Neural cell (in vitro differentiated cells): ENCODE data around the gene FADS1. TPM values are rescaled to one million over a fixed set of nuclear protein-coding genes. Genes with fewer than 3 reads are reported as not detected.
A peak's percentile ranks its signal among the peaks of the same experiment; 100 is the strongest.

Source experiments
- H2AFZ ChIP-seq: fragments of 200-600, 300-800 bp; sonication (generic), shearing (Covaris generic); 2 replicates; pipeline ENCODE4 v1.6.0; 2014; ENCODE audit warnings: low read depth, mild to moderate bottlenecking, antibody characterized with exemption, low read length, moderate library complexity
- H3F3A ChIP-seq: fragments of 200-600 bp; shearing (Covaris generic); 2 replicates; pipeline ENCODE4 v1.6.1; 2016; ENCODE audit warnings: mild to moderate bottlenecking, moderate library complexity, mixed read lengths, antibody characterized with exemption, low read length; ENCODE audit not compliant: insufficient read depth, poor library complexity, severe bottlenecking
- H3K27ac ChIP-seq: fragments of 200-600, 300-800 bp; sonication (generic), shearing (Covaris generic); 2 replicates; pipeline ENCODE4 v1.5.1; 2014; ENCODE audit warnings: mild to moderate bottlenecking, low read length, moderate library complexity
- H3K27me3 ChIP-seq: fragments of 300-800, 200-600 bp; sonication (generic), shearing (Covaris generic); 2 replicates; pipeline ENCODE4 v1.6.0; 2014; ENCODE audit warnings: mild to moderate bottlenecking, low read depth, low read length, moderate library complexity; ENCODE audit not compliant: insufficient read depth
- H3K36me3 ChIP-seq: fragments of 300-800, 200-600 bp; sonication (generic), shearing (Covaris generic); 2 replicates; pipeline ENCODE4 v1.5.1; 2014; ENCODE audit warnings: mild to moderate bottlenecking, antibody characterized with exemption, low read length, moderate library complexity; ENCODE audit not compliant: insufficient read depth
- H3K4me2 ChIP-seq: fragments of 300-800, 200-600 bp; sonication (generic), shearing (Covaris generic); 2 replicates; pipeline ENCODE4 v1.6.0; 2014; ENCODE audit warnings: mild to moderate bottlenecking, low read length
- H3K4me3 ChIP-seq: fragments of 300-800, 200-600 bp; sonication (generic), shearing (Covaris generic); 2 replicates; pipeline ENCODE4 v1.5.1; 2014; ENCODE audit warnings: mild to moderate bottlenecking, low read length, moderate library complexity
- H3K79me2 ChIP-seq: fragments of 200-600 bp; shearing (Covaris generic); replicated peaks from 2 replicates; pipeline ENCODE4 v1.6.0; 2014; ENCODE audit warnings: mild to moderate bottlenecking, low read length, moderate library complexity; ENCODE audit not compliant: insufficient read depth
- H3K9ac ChIP-seq: fragments of 300-800, 200-600 bp; sonication (generic), shearing (Covaris generic); 2 replicates; pipeline ENCODE4 v1.6.1; 2016; ENCODE audit warnings: mild to moderate bottlenecking, low read length, mixed read lengths
- H3K9me2 ChIP-seq: fragments of 200-600 bp; shearing (Covaris generic); 2 replicates; pipeline ENCODE4 v1.6.1; 2016; ENCODE audit warnings: mild to moderate bottlenecking, low read length, mixed read lengths; ENCODE audit not compliant: insufficient read depth
- H3K9me3 ChIP-seq: fragments of 200-600, 300-800 bp; sonication (generic), shearing (Covaris generic); 2 replicates; pipeline ENCODE4 v1.6.1; 2016; ENCODE audit warnings: mild to moderate bottlenecking, mixed run types, low read length, moderate library complexity, mixed read lengths
- H4K20me1 ChIP-seq: fragments of 200-600 bp; shearing (Covaris generic); 2 replicates; pipeline ENCODE4 v1.6.1; 2016; ENCODE audit warnings: mild to moderate bottlenecking, mixed run types; ENCODE audit not compliant: insufficient read depth
- EP300 ChIP-seq: fragments of 450-650 bp; conservative IDR thresholded peaks from 2 replicates; pipeline ENCODE4 v1.6.1; 2014; ENCODE audit warnings: antibody characterized with exemption, mild to moderate bottlenecking, moderate library complexity; ENCODE audit not compliant: poor library complexity, severe bottlenecking
- EZH2 ChIP-seq: fragments of 200-600, 300-800 bp; shearing (Covaris generic), sonication (generic); IDR thresholded peaks from 2 replicates; pipeline ENCODE4 v1.6.1; 2014; ENCODE audit warnings: antibody characterized with exemption, low read length, borderline replicate concordance, mild to moderate bottlenecking; ENCODE audit not compliant: insufficient read depth, poor library complexity, severe bottlenecking
- MXI1 ChIP-seq: fragments of 450-650 bp; conservative IDR thresholded peaks from 2 replicates; pipeline ENCODE4 v1.6.1; 2014; ENCODE audit warnings: antibody characterized with exemption, mild to moderate bottlenecking; ENCODE audit not compliant: poor library complexity, severe bottlenecking
- POLR2AphosphoS5 ChIP-seq: IDR thresholded peaks from 2 replicates; pipeline ENCODE4 v1.6.1; 2012
- RAD21 ChIP-seq: fragments of 450-650 bp; conservative IDR thresholded peaks from 2 replicates; pipeline ENCODE4 v1.6.1; 2014; ENCODE audit warnings: antibody characterized with exemption, mild to moderate bottlenecking, moderate library complexity
- REST ChIP-seq: IDR thresholded peaks from 2 replicates; pipeline ENCODE4 v1.6.1; 2012; ENCODE audit warnings: borderline replicate concordance
- SMC3 ChIP-seq: fragments of 450-650 bp; conservative IDR thresholded peaks from 2 replicates; pipeline ENCODE4 v1.6.1; 2014; ENCODE audit warnings: antibody characterized with exemption, mild to moderate bottlenecking, moderate library complexity; ENCODE audit not compliant: poor library complexity
- TAF1 ChIP-seq: IDR thresholded peaks from 2 replicates; pipeline ENCODE4 v1.6.1; 2012; ENCODE audit warnings: low read depth
- polyA plus RNA-seq: library from polyadenylated mRNA; depleted of rRNA; stranded (reverse); fragments of >200 nt; gene quantifications from 2 replicates; pipeline ENCODE4 v1.2.3, GENCODE V29; 2014
- TF ChIP-seq, protein P1 (sequence below): fragments of 450-650 bp; IDR thresholded peaks from 2 replicates; pipeline ENCODE4 v1.5.1; 2014; ENCODE audit warnings: antibody characterized with exemption, mild to moderate bottlenecking, moderate library complexity; ENCODE audit not compliant: poor library complexity, severe bottlenecking

The FADS1 gene
- polyA plus RNA-seq, 1 donor from 2014 or later: 102 TPM

DNA sequence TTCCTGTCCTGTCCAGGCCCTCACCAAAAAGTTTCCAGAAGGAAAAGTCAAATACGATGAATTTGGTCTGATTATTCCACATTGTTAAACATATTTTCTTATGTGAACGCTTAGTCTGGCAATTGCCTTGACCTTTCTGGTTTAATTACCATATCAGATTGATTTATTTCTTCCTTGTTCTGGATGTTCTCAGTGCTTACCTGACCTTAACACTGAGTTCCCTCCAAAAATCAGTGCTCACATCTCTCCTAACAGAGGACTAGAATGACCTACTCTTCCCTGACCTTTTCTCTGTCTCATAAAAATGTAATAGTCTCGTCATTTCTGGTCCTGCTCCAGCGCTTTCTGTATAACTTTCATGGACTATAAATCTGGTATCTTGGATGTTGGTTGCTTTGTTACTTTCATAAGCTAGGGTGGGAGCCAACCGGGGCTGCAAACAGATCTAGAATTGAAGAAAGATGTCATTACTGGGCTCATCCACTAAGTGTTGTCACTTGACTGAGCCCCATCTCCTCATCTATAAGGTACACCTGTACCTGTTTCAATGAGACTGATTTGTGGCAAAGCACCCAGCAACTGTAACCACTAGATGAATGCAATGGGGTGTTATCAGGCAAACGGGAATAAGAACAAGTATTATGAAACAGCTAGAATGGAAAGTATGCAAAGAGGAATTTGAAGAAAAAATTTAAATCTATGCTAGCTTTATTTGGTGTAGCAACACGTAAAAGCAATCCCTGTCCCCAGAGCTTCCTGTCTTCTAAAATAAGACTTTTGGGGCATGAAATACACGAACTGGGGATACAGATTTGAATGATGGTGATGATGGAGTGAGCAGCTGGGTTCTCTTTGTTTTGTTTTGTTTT is 13.7 kb upstream of the FADS1 start:
- H3K9me3 ChIP-seq: no peaks in the 10 kb centered on the region
- no peaks in the 10 kb centered on the region for H3K27me3 ChIP-seq
- peak overlapping the region; percentile 96 for H3K4me2 ChIP-seq
- no peak overlapping the region for H2AFZ ChIP-seq
- H3K36me3 ChIP-seq: no peaks in the 10 kb centered on the region
- no peaks in the 10 kb centered on the region for H3K9me2 ChIP-seq
- H3K79me2 ChIP-seq: peaks cover 74% of the 10 kb centered on the region
- H3K27ac ChIP-seq: peak overlapping the region; percentile 100
- peaks cover 8% of the 10 kb centered on the region for H3F3A ChIP-seq
- H3K9ac ChIP-seq: peak overlapping the region; percentile 100
- peaks cover 8% of the 10 kb centered on the region for H4K20me1 ChIP-seq
- TF ChIP-seq MXI1: no peak
- TF ChIP-seq, protein P1, sequence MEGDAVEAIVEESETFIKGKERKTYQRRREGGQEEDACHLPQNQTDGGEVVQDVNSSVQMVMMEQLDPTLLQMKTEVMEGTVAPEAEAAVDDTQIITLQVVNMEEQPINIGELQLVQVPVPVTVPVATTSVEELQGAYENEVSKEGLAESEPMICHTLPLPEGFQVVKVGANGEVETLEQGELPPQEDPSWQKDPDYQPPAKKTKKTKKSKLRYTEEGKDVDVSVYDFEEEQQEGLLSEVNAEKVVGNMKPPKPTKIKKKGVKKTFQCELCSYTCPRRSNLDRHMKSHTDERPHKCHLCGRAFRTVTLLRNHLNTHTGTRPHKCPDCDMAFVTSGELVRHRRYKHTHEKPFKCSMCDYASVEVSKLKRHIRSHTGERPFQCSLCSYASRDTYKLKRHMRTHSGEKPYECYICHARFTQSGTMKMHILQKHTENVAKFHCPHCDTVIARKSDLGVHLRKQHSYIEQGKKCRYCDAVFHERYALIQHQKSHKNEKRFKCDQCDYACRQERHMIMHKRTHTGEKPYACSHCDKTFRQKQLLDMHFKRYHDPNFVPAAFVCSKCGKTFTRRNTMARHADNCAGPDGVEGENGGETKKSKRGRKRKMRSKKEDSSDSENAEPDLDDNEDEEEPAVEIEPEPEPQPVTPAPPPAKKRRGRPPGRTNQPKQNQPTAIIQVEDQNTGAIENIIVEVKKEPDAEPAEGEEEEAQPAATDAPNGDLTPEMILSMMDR: peak; percentile 9
- peak overlapping the region; percentile 100 for H3K4me3 ChIP-seq

- peaks cover 8% of the 10 kb centered on the region for H4K20me1 ChIP-seq
- H3K27ac ChIP-seq: peak overlapping the region; percentile 100
- H3K36me3 ChIP-seq: no peaks in the 10 kb centered on the region
- H3K27me3 ChIP-seq: no peaks in the 10 kb centered on the region
- peak overlapping the region; percentile 100 for H3K9ac ChIP-seq
- peak overlapping the region; percentile 100 for H3K4me3 ChIP-seq
- no peaks in the 10 kb centered on the region for H3K9me2 ChIP-seq
- H3K79me2 ChIP-seq: peaks cover 68% of the 10 kb centered on the region
- H2AFZ ChIP-seq: no peak overlapping the region
- TF ChIP-seq RAD21 (no peak), EZH2 (no peak), MXI1 (no peak), SMC3 (no peak), REST (no peak), EP300 (no peak), POLR2AphosphoS5 (no peak), TAF1 (no peak)
- TF ChIP-seq, protein P1: no peak
- peaks cover 8% of the 10 kb centered on the region for H3F3A ChIP-seq
- no peaks in the 10 kb centered on the region for H3K9me3 ChIP-seq
- H3K4me2 ChIP-seq: peak overlapping the region; percentile 96
Measured at GRCh38 chr11:61829806-61830205, 13.0 kb upstream of the FADS1 start.
